WTC11 (cell line): ENCODE data around the gene ZFP62. TPM values are rescaled to one million over a fixed set of nuclear protein-coding genes. Genes with fewer than 3 reads are reported as not detected.

Source experiments
- ATAC-seq: fragments of 200-7000 bp; cut with Tn5 transposase; 2 replicates; pipeline ENCODE4 v1.10.0; 2021; ENCODE audit warnings: mild to moderate bottlenecking, moderate library complexity
- CTCF ChIA-PET: fragments of 300-600 bp; sonication (Branson Sonifier 250); formaldehyde crosslinking; loops from one replicate; lab custom pipeline; 2021; ENCODE audit warnings: antibody characterized with exemption; lab: Charles Lee
- POLR2A ChIA-PET: fragments of 350-600 bp; sonication (Branson Sonifier 250); formaldehyde crosslinking; loops from one replicate; lab custom pipeline; 2021; ENCODE audit warnings: antibody characterized with exemption; lab: Charles Lee
- DNase-seq: peaks from one replicate; pipeline ENCODE4 v3.0.0; 2021; ENCODE audit warnings: low spot score
- H3K27ac Mint-ChIP-seq: 2 replicates; pipeline ENCODE4 v1.8.0; 2021; ENCODE audit warnings: mixed read lengths
- H3K27me3 Mint-ChIP-seq: 2 replicates; pipeline ENCODE4 v1.8.0; 2021; ENCODE audit warnings: low read depth, mild to moderate bottlenecking, moderate library complexity, mixed read lengths
- H3K36me3 Mint-ChIP-seq: 2 replicates; pipeline ENCODE4 v1.8.0; 2021; ENCODE audit warnings: mixed read lengths
- H3K4me1 Mint-ChIP-seq: 2 replicates; pipeline ENCODE4 v1.8.0; 2022; ENCODE audit warnings: mixed read lengths
- H3K4me3 Mint-ChIP-seq: 2 replicates; pipeline ENCODE4 v1.8.0; 2021; ENCODE audit warnings: mild to moderate bottlenecking, moderate library complexity, mixed read lengths
- H3K9me3 Mint-ChIP-seq: 2 replicates; pipeline ENCODE4 v1.8.0; 2021; ENCODE audit warnings: mixed read lengths
- ATF1 ChIP-seq: sonication (generic); formaldehyde crosslinking; IDR thresholded peaks from 2 replicates; pipeline ENCODE4 v1.8.1; 2023; ENCODE audit warnings: mild to moderate bottlenecking, moderate library complexity, missing genetic modification reagents
- CTCF ChIP-seq: fragments of 200-600 bp; IDR thresholded peaks from 2 replicates; pipeline ENCODE4 v1.8.0; 2022; ENCODE audit warnings: antibody characterized with exemption
- GRHL2 ChIP-seq: fragments of 250-450 bp; sonication (Bioruptor Pico); IDR thresholded peaks from 2 replicates; pipeline ENCODE4 v1.8.0; 2022; ENCODE audit warnings: mild to moderate bottlenecking, moderate library complexity; ENCODE audit not compliant: insufficient replicate concordance, severe bottlenecking
- GTF2I ChIP-seq: fragments of 250-450 bp; sonication (Bioruptor Pico); conservative IDR thresholded peaks from 2 replicates; pipeline ENCODE4 v1.4.0; 2021; ENCODE audit warnings: mild to moderate bottlenecking
- IRF1 ChIP-seq: sonication (generic); formaldehyde crosslinking; IDR thresholded peaks from 2 replicates; pipeline ENCODE4 v1.8.0; 2023; ENCODE audit warnings: missing genetic modification reagents
- RORB ChIP-seq: fragments of 250-450 bp; sonication (Bioruptor Pico); IDR thresholded peaks from 2 replicates; pipeline ENCODE4 v1.9.0; 2021; ENCODE audit warnings: mild to moderate bottlenecking
- SMAD3 ChIP-seq: sonication (generic); formaldehyde crosslinking; IDR thresholded peaks from 2 replicates; pipeline ENCODE4 v1.8.0; 2022; ENCODE audit warnings: missing genetic modification reagents, mild to moderate bottlenecking, borderline replicate concordance
- SMAD4 ChIP-seq: sonication (generic); formaldehyde crosslinking; IDR thresholded peaks from 2 replicates; pipeline ENCODE4 v1.8.0; 2022; ENCODE audit warnings: mild to moderate bottlenecking, missing genetic modification reagents
- TCF7 ChIP-seq: sonication (generic); formaldehyde crosslinking; IDR thresholded peaks from 2 replicates; pipeline ENCODE4 v1.8.0; 2022; ENCODE audit warnings: mild to moderate bottlenecking, low read depth, missing genetic modification reagents, moderate library complexity
- ZBTB43 ChIP-seq: sonication (generic); formaldehyde crosslinking; IDR thresholded peaks from 2 replicates; pipeline ENCODE4 v1.8.1; 2023; ENCODE audit warnings: mild to moderate bottlenecking, missing genetic modification reagents
- ZNF138 ChIP-seq: sonication (generic); formaldehyde crosslinking; conservative IDR thresholded peaks from 2 replicates; pipeline ENCODE4 v1.8.1; 2022; ENCODE audit warnings: mild to moderate bottlenecking, moderate library complexity, missing genetic modification reagents
- ZNF219 ChIP-seq: sonication (generic); formaldehyde crosslinking; IDR thresholded peaks from 2 replicates; pipeline ENCODE4 v1.8.0; 2023; ENCODE audit warnings: missing genetic modification reagents, mild to moderate bottlenecking, borderline replicate concordance
- ZNF232 ChIP-seq: sonication (generic); formaldehyde crosslinking; IDR thresholded peaks from 2 replicates; pipeline ENCODE4 v1.8.0; 2022; ENCODE audit warnings: mild to moderate bottlenecking, missing genetic modification reagents
- ZNF317 ChIP-seq: sonication (generic); formaldehyde crosslinking; IDR thresholded peaks from 2 replicates; pipeline ENCODE4 v1.8.1; 2023; ENCODE audit warnings: low read depth, mild to moderate bottlenecking, moderate library complexity, missing genetic modification reagents, borderline replicate concordance
- ZNF416 ChIP-seq: fragments of 250-450 bp; sonication (Bioruptor Pico); IDR thresholded peaks from 2 replicates; pipeline ENCODE4 v1.9.0; 2021; ENCODE audit warnings: mild to moderate bottlenecking, inconsistent platforms
- ZNF671 ChIP-seq: fragments of 250-450 bp; sonication (Bioruptor Pico); IDR thresholded peaks from 2 replicates; pipeline ENCODE4 v1.8.0; 2021; ENCODE audit warnings: mild to moderate bottlenecking
- total RNA-seq: library from RNA; stranded (reverse); gene quantifications from 3 replicates; pipeline ENCODE4 v1.2.3, GENCODE V29; 2021
- TF ChIP-seq, protein P1 (sequence below): fragments of 250-450 bp; sonication (Bioruptor Pico); IDR thresholded peaks from 2 replicates; pipeline ENCODE4 v1.9.0; 2021; ENCODE audit warnings: mild to moderate bottlenecking
- TF ChIP-seq, protein P2 (sequence below): sonication (generic); formaldehyde crosslinking; IDR thresholded peaks from 2 replicates; pipeline ENCODE4 v1.8.1; 2023; ENCODE audit warnings: mild to moderate bottlenecking, missing genetic modification reagents, moderate library complexity

ZFP62 gene
- total RNA-seq, 1 experiment from 2014 or later, result 41.2 TPM

- TF ChIP-seq ZBTB43 (CRISPR knock-in tag), result no peak
- TF ChIP-seq, all 79 proteins: peak for 0
Measured at GRCh38 chr5:180872419-180872818, 11.3 kb upstream of the ZFP62 start (continued).

GRCh38 chr5:180870276-180871068 lies 9.4 kb upstream of the ZFP62 start:
- ChIA-PET POLR2A (no interaction called here), CTCF (interaction anchor here (2.1 kb wide), 1 partner anchor 217 kb away, joined by 25 read pairs; no protein-coding TSS in a partner anchor)
- H3K4me1 Mint-ChIP-seq, result peaks cover 24% of the 10 kb centered on the region
- DNase-seq (no peak), ATAC-seq (no peak)
- H3K27me3 Mint-ChIP-seq, result no peaks in the 10 kb centered on the region; the same call in 1 of the 2 replicates
- TF ChIP-seq ZNF232 (CRISPR knock-in tag) (no peak), ZNF219 (no peak), ATF1 (CRISPR knock-in tag) (no peak), ZNF317 (CRISPR knock-in tag) (no peak), SMAD3 (no peak), RORB (CRISPR knock-in tag) (no peak), GTF2I (CRISPR knock-in tag) (no peak), SMAD4 (CRISPR knock-in tag) (no peak), ZNF671 (no peak), GRHL2 (CRISPR knock-in tag) (no peak)
- TF ChIP-seq, protein P1, sequence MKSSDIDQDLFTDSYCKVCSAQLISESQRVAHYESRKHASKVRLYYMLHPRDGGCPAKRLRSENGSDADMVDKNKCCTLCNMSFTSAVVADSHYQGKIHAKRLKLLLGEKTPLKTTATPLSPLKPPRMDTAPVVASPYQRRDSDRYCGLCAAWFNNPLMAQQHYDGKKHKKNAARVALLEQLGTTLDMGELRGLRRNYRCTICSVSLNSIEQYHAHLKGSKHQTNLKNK, result no peak
- H3K9me3 Mint-ChIP-seq, result no peaks in the 10 kb centered on the region
- no peak overlapping the region for H3K4me3 Mint-ChIP-seq
- no peaks in the 10 kb centered on the region for H3K36me3 Mint-ChIP-seq
- no peak overlapping the region for H3K27ac Mint-ChIP-seq

DNA sequence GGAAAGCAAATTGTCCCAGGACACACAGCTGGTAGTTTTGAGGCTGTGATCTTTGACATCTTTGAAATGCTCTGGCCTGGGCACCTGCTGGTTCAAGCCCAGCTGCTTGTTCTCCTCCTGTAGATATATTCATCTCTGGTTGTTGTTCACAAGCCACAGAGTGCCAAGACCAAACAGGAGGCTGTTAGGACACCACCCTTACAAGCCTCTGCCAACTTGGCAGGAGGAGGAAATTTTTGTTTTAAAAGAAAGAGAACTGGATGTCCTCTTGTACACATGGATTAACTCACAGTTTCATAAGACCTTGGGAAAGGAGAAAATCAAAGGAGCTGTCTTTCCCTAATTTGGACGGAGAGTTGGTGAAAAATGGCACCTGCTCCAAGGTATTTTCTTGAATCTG lies 8.5 kb upstream of the ZFP62 start:
- H3K27ac Mint-ChIP-seq, result no peak overlapping the region
- peaks cover 24% of the 10 kb centered on the region for H3K4me1 Mint-ChIP-seq
- TF ChIP-seq ZNF138 (no peak), TCF7 (CRISPR knock-in tag) (no peak), ZNF416 (CRISPR knock-in tag) (no peak), RORB (CRISPR knock-in tag) (no peak)
- TF ChIP-seq, protein P2, sequence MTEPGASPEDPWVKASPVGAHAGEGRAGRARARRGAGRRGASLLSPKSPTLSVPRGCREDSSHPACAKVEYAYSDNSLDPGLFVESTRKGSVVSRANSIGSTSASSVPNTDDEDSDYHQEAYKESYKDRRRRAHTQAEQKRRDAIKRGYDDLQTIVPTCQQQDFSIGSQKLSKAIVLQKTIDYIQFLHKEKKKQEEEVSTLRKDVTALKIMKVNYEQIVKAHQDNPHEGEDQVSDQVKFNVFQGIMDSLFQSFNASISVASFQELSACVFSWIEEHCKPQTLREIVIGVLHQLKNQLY (CRISPR knock-in tag), result no peak
- no peak overlapping the region for H3K4me3 Mint-ChIP-seq
- no peaks in the 10 kb centered on the region for H3K36me3 Mint-ChIP-seq
- no peaks in the 10 kb centered on the region for H3K9me3 Mint-ChIP-seq
- ATAC-seq (no peak), DNase-seq (no peak)
- H3K27me3 Mint-ChIP-seq, result no peaks in the 10 kb centered on the region; the same call in 1 of the 2 replicates
- ChIA-PET POLR2A (no interaction called here), CTCF (interaction anchor here (0.7 to 2.1 kb wide), 19 partner anchors 9 to 299 kb away, joined by 3 to 25 read pairs (median 4); partner anchors contain the start of gene ZFP62)

GRCh38 chr5:180868960-180869359 lies 7.9 kb upstream of the ZFP62 start:
- ChIA-PET POLR2A (no interaction called here), CTCF (interaction anchor here (0.6 to 2.1 kb wide), 23 partner anchors 8 to 299 kb away, joined by 3 to 25 read pairs (median 4); partner anchors contain the start of gene ZFP62)
- Mint-ChIP-seq H3K4me1 (peaks cover 24% of the 10 kb centered on the region), H3K27me3 (no peaks in the 10 kb centered on the region; the same call in 1 of the 2 replicates), H3K27ac (peak overlapping the region; percentile 67; the same call in 1 of the 2 replicates), H3K36me3 (no peaks in the 10 kb centered on the region), H3K9me3 (no peaks in the 10 kb centered on the region), H3K4me3 (no peak overlapping the region)
- ATAC-seq, result peak; percentile 87
- TF ChIP-seq CTCF, result peak; percentile 73
- no peak for TF ChIP-seq IRF1 (CRISPR knock-in tag)
- DNase-seq, result peak; percentile 92
